Stomach (tissue), 9 donors: ENCODE data around the gene COL4A1. TPM values are rescaled to one million over a fixed set of nuclear protein-coding genes. Genes with fewer than 3 reads are reported as not detected.

ENCODE experiments used
- DNase-seq, 2 donors: peaks; one replicate each; pipeline versions ENCODE4 v3.0.0 to v3.0.0-alpha.2; 2013 to 2019
- H3K27ac ChIP-seq, 5 donors: fragments of 200-600 bp in 4 of 5; sonication (generic) in 4 of 5; one replicate each; pipeline ENCODE4 v1.5.1; 2013 to 2019; ENCODE audit warnings: mild to moderate bottlenecking in 1 of 5, moderate library complexity in 1 of 5
- H3K27me3 ChIP-seq, 3 donors: fragments of 200-600 bp; sonication (generic); one replicate each; pipeline ENCODE4 v1.5.1; 2017 to 2019; ENCODE audit warnings: mixed run types in 1 of 3
- H3K36me3 ChIP-seq, 4 donors: fragments of 200-600 bp; sonication (generic); 1 replicate in 3 of 4; 2 replicates in 1 of 4; pipeline ENCODE4 v1.5.1; 2016 to 2019
- H3K4me1 ChIP-seq, 4 donors: fragments of 200-600 bp; sonication (generic); one replicate each; pipeline ENCODE4 v1.5.1; 2016 to 2019
- H3K4me3 ChIP-seq, 4 donors: fragments of 200-600 bp; sonication (generic) in 3 of 4; one replicate each; pipeline ENCODE4 v1.5.1; 2016 to 2019; ENCODE audit warnings: mild to moderate bottlenecking in 1 of 4
- H3K9me3 ChIP-seq, 4 donors: fragments of 200-600 bp; sonication (generic); one replicate each; pipeline ENCODE4 v1.5.1; 2016 to 2019
- EP300 ChIP-seq: sonication (generic); formaldehyde crosslinking; IDR thresholded peaks from one replicate; pipeline ENCODE4 v1.6.1; 2017; ENCODE audit warnings: antibody characterized with exemption
- POLR2A ChIP-seq, 4 donors: fragments of 450-650 bp; IDR thresholded peaks; one replicate each; pipeline ENCODE4 v1.6.1; 2016; ENCODE audit warnings: antibody characterized with exemption in 4 of 4, control low read depth in 2 of 4, mild to moderate bottlenecking in 1 of 4, moderate library complexity in 1 of 4
- POLR2AphosphoS5 ChIP-seq, 3 donors: sonication (generic); formaldehyde crosslinking; IDR thresholded peaks; one replicate each; pipeline ENCODE4 v1.6.1; 2016; ENCODE audit warnings: antibody characterized with exemption in 3 of 3
- WGBS, 5 donors: extraction: QIAGEN DNeasy Blood & Tissue Kit in 3 of 5; methylation state at CpG; one replicate each; pipeline versions ENCODE4 v1.1.5 to v1.1.7; 2013 to 2018; 5-methylcytosine and 5-hydroxymethylcytosine counted together
- intact Hi-C: fragments of 100-400 bp; cut with DNase I; formaldehyde crosslinking; loops from one replicate; pipeline ENCODE4 v1.15.1; 2023; ENCODE audit warnings: low total_unique reads
- polyA plus RNA-seq, 3 donors: library from polyadenylated mRNA; stranded (reverse); fragments of 200-250 nt; gene quantifications; one replicate each; pipeline ENCODE4 v1.2.3, GENCODE V29; 2013
- total RNA-seq, 5 donors: library from RNA; depleted of rRNA; stranded (reverse); fragments of >200 nt; gene quantifications; one replicate each; pipeline versions ENCODE4 v1.1.0 to v1.2.3, GENCODE V29; 2014 to 2016
- TF ChIP-seq, protein P1 (sequence below), 7 experiments: fragments of 450-650 bp in 4 of 7; fragments of 200-600 bp in 3 of 7; sonication (generic) in 3 of 7; IDR thresholded peaks; one replicate each; pipeline ENCODE4 v1.5.1; 2016 to 2019; ENCODE audit warnings: antibody characterized with exemption in 7 of 7, control low read depth in 2 of 7, mild to moderate bottlenecking in 1 of 7
- donor health status: healthy with polysubstance abuse.
- donor health status: Bipolar disorder and iron deficiency.
- donor health status: healthy.

COL4A1 gene
- total and polyA plus RNA-seq, 8 donors: 18.8 to 798 (median 133) TPM

DNA sequence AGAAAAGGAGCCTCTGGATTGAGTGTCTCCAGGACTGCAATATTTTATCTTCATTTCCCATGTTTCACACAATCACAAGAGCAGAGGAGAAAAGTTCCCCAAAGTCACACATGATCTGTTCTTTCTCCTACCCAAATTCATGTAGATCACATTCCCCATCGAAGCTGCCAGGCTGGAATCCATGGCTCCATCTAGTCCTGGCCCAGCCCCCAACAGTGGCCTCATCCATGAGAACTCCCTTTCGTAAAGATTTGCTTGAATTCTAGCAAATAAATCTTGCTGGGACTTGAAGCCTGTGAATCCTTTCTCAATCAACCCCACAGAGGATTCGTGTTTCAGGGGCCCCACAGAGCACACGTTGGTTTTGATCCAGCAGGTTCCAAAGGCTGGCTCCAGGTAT lies 109.5 kb downstream of the COL4A1 start:
- Histone ChIP-seq H3K9me3 (no peaks in the 10 kb centered on the region), H3K4me3 (no peak overlapping the region), H3K27ac (peak overlapping the region in 2 of 5 donors; percentile 25 to 54), H3K4me1 (no peaks in the 10 kb centered on the region), H3K27me3 (no peaks in the 10 kb centered on the region), H3K36me3 (peaks cover 20 to 88% (median 73%) of the 10 kb centered on the region in 4 donors)
- DNase-seq: no peak
- TF ChIP-seq, protein P1, sequence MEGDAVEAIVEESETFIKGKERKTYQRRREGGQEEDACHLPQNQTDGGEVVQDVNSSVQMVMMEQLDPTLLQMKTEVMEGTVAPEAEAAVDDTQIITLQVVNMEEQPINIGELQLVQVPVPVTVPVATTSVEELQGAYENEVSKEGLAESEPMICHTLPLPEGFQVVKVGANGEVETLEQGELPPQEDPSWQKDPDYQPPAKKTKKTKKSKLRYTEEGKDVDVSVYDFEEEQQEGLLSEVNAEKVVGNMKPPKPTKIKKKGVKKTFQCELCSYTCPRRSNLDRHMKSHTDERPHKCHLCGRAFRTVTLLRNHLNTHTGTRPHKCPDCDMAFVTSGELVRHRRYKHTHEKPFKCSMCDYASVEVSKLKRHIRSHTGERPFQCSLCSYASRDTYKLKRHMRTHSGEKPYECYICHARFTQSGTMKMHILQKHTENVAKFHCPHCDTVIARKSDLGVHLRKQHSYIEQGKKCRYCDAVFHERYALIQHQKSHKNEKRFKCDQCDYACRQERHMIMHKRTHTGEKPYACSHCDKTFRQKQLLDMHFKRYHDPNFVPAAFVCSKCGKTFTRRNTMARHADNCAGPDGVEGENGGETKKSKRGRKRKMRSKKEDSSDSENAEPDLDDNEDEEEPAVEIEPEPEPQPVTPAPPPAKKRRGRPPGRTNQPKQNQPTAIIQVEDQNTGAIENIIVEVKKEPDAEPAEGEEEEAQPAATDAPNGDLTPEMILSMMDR (IDR thresholded peaks at IDR 0.05): no peak
- TF ChIP-seq POLR2A (IDR thresholded peaks at IDR 0.05): no peak
- no peak for TF ChIP-seq EP300
- no peak for TF ChIP-seq POLR2AphosphoS5 (IDR thresholded peaks at IDR 0.05)
- intact Hi-C loops: no loop called here
- whole genome bisulfite sequencing, 5 donors: 64 to 73% (median 69%) methylated on average over 4 of the region's 4 CpGs

DNA sequence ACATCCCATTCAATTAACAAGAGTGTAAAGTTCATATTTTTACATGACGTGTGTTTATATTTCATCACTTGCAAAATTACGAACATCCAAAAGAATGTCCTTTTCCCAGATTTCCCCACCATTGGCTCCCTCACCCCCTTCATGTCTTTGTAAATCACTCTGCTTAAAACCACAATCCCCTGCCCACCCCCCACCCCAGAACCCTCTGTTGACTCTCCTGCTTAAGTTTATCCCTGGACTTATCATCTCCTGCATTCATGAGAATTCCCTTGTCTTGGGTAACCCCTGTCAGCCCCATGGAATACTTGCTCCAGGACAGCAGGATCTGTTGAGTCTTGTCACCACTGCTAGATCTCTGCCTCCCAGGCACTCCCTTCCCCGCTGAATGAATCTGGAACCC lies 109.9 kb downstream of the COL4A1 start:
- no peak for TF ChIP-seq POLR2AphosphoS5 (IDR thresholded peaks at IDR 0.05)
- TF ChIP-seq, protein P1 (IDR thresholded peaks at IDR 0.05): no peak
- TF ChIP-seq EP300: no peak
- TF ChIP-seq POLR2A (IDR thresholded peaks at IDR 0.05): no peak
- 77 to 88% (median 83%) methylated on average over 3 of the region's 3 CpGs for WGBS, 5 donors
- intact Hi-C loops: no loop called here

DNA sequence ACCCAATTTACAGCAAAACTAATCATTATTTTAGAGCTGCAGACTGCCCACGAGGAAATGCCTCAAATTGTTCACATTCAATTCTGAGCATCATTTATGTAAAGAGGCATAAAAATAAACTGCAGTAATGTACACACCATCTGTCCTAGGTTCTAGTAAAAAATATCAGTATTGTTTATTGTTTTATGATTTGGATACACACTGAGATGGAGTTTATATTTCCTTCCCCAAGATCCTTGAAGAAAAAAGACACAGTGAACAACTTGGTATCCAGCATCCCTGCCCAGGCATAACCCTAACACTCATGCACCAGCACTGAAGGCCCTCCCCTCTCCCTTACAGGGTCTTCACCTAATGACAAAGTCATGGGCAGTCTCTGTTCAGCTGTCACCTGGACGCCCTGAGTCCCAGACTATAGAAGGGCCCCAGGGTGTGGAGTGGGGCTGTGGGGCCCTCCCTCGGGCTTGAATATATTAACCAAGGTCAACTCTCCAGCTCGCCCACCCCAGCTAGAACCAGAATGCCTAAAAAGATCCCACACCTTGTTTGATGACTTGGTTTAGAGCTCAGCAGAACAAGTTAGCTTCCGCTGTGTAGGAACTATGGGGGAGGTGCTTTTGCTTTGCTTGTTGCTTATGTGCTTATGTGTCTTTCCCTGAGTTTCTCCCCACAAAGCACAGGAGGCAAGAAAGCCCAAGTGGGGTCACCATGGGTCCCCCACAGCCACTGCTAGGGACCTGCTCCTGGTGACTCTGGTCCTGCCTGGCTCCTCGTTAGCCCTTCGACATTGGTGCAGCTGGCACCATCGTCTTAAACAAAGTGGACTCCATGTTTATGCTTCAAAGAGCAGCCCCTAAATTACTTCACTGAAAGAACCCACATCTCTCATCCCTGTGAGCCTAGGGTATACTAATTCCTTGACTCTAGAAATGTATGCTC lies 111.1 kb downstream of the COL4A1 start:
- H3K9me3 ChIP-seq: no peaks in the 10 kb centered on the region
- peaks cover 26 to 90% (median 78%) of the 10 kb centered on the region in 4 donors for H3K36me3 ChIP-seq
- H3K27ac ChIP-seq: peak overlapping the region in 1 of 5 donors; percentile 21
- WGBS, 5 donors: 67 to 74% (median 68%) methylated on average over 7 to 8 of the region's 8 CpGs
- no peak overlapping the region for H3K4me3 ChIP-seq
- H3K27me3 ChIP-seq: no peaks in the 10 kb centered on the region
- no peak for TF ChIP-seq POLR2A (IDR thresholded peaks at IDR 0.05)
- no peaks in the 10 kb centered on the region for H3K4me1 ChIP-seq
- intact Hi-C loops: no loop called here
- DNase-seq: no peak

More for the DNA sequence above, 109.9 kb downstream of the COL4A1 start:
- no peak for DNase-seq
- H3K4me1 ChIP-seq: no peaks in the 10 kb centered on the region
- peaks cover 24 to 89% (median 77%) of the 10 kb centered on the region in 4 donors for H3K36me3 ChIP-seq
- no peaks in the 10 kb centered on the region for H3K9me3 ChIP-seq
- H3K27me3 ChIP-seq: no peaks in the 10 kb centered on the region
- H3K4me3 ChIP-seq: no peak overlapping the region
- H3K27ac ChIP-seq: peak overlapping the region in 2 of 5 donors; percentile 25 to 54

DNA sequence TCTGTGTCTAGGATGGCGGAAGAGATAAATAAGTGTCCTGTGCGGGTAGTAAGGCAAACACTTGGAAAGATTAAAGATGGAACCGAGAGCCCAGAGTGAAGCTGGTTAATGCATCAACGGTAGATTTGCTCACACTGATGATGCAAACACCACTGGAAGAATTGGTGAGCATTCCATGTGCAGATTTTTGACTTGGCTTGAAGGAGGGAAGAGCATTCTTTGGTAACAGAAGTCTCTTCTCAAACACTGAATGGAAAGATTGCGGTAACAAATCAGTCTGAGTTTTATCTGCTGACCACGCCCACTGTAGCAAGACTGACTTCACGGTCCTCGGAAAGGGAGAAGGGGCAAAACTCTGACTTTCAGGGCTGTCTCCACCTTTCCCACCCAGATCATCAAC lies 112.5 kb downstream of the COL4A1 start:
- Histone ChIP-seq H3K9me3 (no peaks in the 10 kb centered on the region), H3K36me3 (peaks cover 18 to 89% (median 76%) of the 10 kb centered on the region in 4 donors), H3K27me3 (no peaks in the 10 kb centered on the region), H3K4me1 (no peaks in the 10 kb centered on the region), H3K27ac (no peak overlapping the region), H3K4me3 (no peak overlapping the region)
- WGBS, 5 donors: 58 to 67% (median 63%) methylated on average over 8 of the region's 8 CpGs
- TF ChIP-seq POLR2A (IDR thresholded peaks at IDR 0.05): no peak
- no peak for DNase-seq
- intact Hi-C loops: no loop called here

DNA sequence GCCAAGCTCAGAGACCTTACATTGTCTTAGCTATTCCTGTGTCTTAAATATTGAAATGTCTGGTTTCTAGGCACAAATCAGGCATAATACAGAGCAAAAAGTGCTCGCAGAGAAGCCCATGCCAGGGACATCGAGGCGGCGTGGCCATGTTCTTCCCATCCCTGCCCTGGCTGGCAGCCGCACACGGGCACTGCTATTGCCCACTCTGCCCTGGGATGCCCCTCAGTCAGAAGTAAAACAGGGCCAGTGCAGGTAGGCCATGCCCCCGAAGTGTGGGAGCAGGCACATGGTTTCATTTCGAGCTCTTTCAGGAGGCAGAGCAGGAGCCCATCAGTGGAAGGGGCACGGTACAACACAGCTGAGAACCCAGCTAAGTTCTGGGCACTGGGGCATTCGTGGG lies 113.5 kb downstream of the COL4A1 start:
- no peaks in the 10 kb centered on the region for H3K9me3 ChIP-seq
- 87 to 93% (median 88%) methylated on average over 10 of the region's 10 CpGs for WGBS, 5 donors
- DNase-seq: no peak
- H3K4me3 ChIP-seq: no peak overlapping the region
- no peaks in the 10 kb centered on the region for H3K27me3 ChIP-seq
- peaks cover 21 to 89% (median 73%) of the 10 kb centered on the region in 4 donors for H3K36me3 ChIP-seq
- no peaks in the 10 kb centered on the region for H3K4me1 ChIP-seq
- H3K27ac ChIP-seq: peak overlapping the region in 1 of 5 donors; percentile 4
- intact Hi-C loops: no loop called here
- TF ChIP-seq, protein P1 (IDR thresholded peaks at IDR 0.05): no peak
- TF ChIP-seq POLR2AphosphoS5 (IDR thresholded peaks at IDR 0.05): no peak
- no peak for TF ChIP-seq POLR2A (IDR thresholded peaks at IDR 0.05)
- no peak for TF ChIP-seq EP300
